PFSK-1 (cell line): ENCODE data around the gene ATXN7L1.

Experiments used
- FOXP2 ChIP-seq: optimal IDR thresholded peaks from 2 replicates; pipeline ENCODE3; 2011; ENCODE audit warnings: borderline replicate concordance, control low read depth, inconsistent platforms; ENCODE audit not compliant: insufficient read depth; ENCODE audit errors: extremely low read length, extremely low read depth
- POLR2AphosphoS5 ChIP-seq: IDR thresholded peaks from 2 replicates; pipeline ENCODE4 v1.6.1; 2012; ENCODE audit warnings: low read depth, mild to moderate bottlenecking, control low read depth, low read length, moderate library complexity
- SIN3A ChIP-seq: IDR thresholded peaks from 2 replicates; pipeline ENCODE4 v1.6.1; 2012; ENCODE audit warnings: mild to moderate bottlenecking, low read length, moderate library complexity, borderline replicate concordance; ENCODE audit not compliant: insufficient read depth
- TAF1 ChIP-seq: IDR thresholded peaks from 2 replicates; pipeline ENCODE4 v1.6.1; 2012; ENCODE audit warnings: low read length, control low read depth, borderline replicate concordance; ENCODE audit not compliant: insufficient read depth
- TF ChIP-seq, protein P1 (sequence below), 2 experiments: IDR thresholded peaks; 2 replicates each; pipeline versions ENCODE4 v1.6.1 to v1.8.0; 2011 to 2012; ENCODE audit warnings: low read depth in 2 of 2, low read length in 2 of 2, control low read depth in 1 of 2, inconsistent platforms in 1 of 2, mild to moderate bottlenecking in 1 of 2, moderate library complexity in 1 of 2; ENCODE audit not compliant: insufficient read depth in 1 of 2

Gene ATXN7L1

DNA sequence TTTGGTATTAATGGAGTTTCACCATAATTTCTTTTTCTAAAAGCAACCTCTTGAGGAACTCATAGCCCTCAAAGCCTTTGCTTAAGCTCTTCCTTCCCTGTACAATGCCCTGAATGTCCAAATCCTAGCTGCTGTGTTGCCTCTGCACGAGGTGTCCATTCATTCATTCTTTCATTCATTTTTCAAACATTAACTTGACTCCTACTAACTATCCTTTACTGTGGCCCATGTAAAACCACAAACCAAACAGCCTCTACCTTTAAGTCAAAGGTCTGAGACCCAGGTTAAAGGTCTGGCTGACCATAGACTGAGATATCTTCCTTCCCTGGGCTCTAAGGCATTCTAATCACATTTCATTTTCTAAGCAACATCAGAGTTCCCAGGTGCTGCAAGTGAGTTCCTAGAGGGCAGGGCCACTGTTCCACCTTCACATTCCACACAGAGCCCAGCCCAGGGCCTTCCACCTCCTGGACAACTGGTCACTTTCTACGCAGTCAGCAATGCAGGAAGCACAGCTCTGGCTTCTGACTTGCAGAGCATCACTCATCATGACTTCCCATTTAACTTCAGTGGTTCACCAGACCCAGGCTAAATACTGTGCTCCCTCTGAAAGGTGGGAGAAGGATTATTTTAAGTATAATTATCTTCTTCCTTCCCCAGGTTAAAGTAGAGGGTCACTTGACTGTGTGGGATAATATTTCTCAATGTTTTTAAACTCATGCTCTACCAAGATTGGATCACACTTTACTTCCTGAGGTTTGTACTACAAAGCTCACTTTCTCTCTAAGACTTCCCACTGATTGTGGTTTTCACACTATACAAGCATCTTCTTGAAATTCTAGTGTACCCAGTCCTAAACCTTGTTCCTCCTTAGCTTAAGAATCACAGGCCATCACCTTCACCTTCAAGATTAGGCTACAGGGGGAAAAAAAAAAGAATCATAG lies 19.1 kb downstream of the ATXN7L1 start:
- no peak for TF ChIP-seq TAF1
- TF ChIP-seq SIN3A, result no peak
- no peak for TF ChIP-seq FOXP2
- TF ChIP-seq, protein P1, sequence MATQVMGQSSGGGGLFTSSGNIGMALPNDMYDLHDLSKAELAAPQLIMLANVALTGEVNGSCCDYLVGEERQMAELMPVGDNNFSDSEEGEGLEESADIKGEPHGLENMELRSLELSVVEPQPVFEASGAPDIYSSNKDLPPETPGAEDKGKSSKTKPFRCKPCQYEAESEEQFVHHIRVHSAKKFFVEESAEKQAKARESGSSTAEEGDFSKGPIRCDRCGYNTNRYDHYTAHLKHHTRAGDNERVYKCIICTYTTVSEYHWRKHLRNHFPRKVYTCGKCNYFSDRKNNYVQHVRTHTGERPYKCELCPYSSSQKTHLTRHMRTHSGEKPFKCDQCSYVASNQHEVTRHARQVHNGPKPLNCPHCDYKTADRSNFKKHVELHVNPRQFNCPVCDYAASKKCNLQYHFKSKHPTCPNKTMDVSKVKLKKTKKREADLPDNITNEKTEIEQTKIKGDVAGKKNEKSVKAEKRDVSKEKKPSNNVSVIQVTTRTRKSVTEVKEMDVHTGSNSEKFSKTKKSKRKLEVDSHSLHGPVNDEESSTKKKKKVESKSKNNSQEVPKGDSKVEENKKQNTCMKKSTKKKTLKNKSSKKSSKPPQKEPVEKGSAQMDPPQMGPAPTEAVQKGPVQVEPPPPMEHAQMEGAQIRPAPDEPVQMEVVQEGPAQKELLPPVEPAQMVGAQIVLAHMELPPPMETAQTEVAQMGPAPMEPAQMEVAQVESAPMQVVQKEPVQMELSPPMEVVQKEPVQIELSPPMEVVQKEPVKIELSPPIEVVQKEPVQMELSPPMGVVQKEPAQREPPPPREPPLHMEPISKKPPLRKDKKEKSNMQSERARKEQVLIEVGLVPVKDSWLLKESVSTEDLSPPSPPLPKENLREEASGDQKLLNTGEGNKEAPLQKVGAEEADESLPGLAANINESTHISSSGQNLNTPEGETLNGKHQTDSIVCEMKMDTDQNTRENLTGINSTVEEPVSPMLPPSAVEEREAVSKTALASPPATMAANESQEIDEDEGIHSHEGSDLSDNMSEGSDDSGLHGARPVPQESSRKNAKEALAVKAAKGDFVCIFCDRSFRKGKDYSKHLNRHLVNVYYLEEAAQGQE (IDR thresholded peaks at IDR 0.05; ENCODE audit: insufficient read depth in 1 of 2, low read depth in 2 of 2, low read length in 2 of 2), result no peak
- TF ChIP-seq POLR2AphosphoS5, result no peak

DNA sequence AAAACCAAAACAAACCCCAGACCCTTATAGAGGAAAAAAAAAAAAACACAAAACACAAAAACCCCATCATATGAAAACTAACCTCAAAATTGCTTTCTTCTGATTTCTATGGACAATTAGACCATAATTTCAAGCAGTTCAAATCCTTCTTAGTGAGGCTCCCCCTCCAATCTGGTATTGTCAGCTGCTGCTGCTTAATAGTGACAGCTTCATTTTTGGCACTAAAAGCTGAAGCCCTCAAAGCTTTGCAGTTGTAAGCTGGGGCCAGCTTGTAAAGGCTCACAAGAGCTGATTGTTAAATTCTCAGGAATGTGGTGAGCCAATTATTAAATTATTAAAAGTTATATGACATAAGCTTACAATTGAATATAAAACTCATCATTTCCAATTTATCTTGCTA lies 21.9 kb downstream of the ATXN7L1 start:
- TF ChIP-seq SIN3A (no peak), TAF1 (no peak)

DNA sequence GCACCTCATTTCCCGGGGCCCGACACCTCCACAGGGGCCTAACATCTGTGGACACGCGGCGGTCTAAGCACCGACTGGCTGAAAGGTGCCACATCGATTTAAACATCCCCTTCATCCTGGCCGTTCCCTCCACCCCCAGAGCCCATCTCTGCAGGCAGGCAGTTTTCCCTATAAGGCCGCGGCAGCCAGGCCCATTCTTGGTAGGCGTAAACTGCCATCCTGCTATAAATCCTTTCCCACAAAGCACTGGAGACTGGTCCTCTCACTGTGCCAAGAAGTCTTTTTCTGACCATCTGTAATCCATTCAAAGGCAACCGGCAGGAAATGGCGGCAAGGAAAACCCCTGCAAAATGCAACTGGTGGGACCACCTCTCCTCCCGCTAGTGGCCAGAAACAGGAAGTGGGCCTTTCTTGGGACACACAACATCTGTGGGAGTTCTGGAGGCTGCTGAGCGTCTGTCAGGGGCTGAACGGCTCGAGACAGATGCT lies 22.4 kb downstream of the ATXN7L1 start:
- peak; percentile 63 for TF ChIP-seq FOXP2
- TF ChIP-seq, protein P1 (IDR thresholded peaks at IDR 0.05; ENCODE audit: insufficient read depth in 1 of 2, low read depth in 2 of 2, low read length in 2 of 2), result no peak

DNA sequence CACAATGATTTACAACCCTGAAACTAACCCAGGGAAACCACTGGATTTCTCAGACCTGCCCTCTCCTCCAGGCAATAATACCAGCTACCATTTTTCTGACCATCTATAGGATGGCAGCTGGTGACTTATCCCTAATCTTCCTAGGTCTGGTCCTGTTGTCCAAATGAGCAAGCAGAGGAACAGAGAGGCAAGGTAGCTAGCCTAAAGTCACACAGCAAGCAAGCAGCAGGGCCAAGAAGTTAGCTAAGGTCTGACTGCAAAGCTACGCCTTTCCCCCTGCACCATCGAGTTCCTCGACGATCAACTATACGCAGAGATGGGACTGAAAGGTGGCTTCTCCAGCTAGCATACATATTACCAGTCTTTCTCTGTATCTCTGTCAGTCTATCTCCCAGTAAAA lies 25.3 kb downstream of the ATXN7L1 start:
- TF ChIP-seq TAF1 (no peak), SIN3A (no peak), POLR2AphosphoS5 (no peak), FOXP2 (no peak)
- TF ChIP-seq, protein P1 (IDR thresholded peaks at IDR 0.05; ENCODE audit: insufficient read depth in 1 of 2, low read depth in 2 of 2, low read length in 2 of 2), result no peak

DNA sequence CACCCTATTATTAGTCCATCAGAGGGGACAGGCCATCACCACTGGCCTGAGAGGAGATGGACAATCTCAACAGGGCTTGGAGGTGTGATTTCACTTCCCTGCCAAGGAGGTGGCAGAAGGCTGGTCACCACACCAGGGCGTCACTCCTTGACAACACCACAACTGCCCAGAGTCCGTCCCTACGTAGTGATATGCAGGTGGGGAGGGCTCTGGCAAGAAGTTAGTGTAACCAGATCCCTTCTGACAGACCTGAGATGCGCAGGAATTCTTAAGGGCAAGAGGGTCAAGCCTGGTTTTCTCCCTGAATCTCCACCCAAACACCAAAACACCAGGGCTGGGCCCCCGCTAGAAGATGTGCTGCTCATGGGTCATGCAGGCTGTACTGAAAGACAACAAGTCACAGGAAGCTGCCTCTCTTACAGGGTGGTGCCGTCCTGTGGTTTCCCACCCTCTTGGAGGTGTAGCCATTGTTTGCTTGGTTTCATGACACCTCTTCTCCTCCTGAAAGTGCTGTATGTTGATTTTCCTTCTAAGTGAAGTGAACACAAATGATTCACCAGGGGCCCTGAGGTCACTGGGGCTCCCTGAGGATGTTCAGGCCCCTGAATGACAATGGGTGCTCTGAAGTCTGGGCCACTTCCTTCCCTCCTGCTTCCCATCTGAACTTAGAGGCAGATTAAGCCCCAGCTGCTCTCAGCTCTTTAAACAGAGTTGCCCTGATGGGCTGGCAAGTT lies 27.1 kb downstream of the ATXN7L1 start:
- TF ChIP-seq SIN3A, result no peak
- no peak for TF ChIP-seq POLR2AphosphoS5
- TF ChIP-seq, protein P1 (IDR thresholded peaks at IDR 0.05; ENCODE audit: insufficient read depth in 1 of 2, low read depth in 2 of 2, low read length in 2 of 2), result no peak
- TF ChIP-seq TAF1, result no peak
- no peak for TF ChIP-seq FOXP2
